ENCODE measurements around the gene ZNF91. TPM values are rescaled to one million over a fixed set of nuclear protein-coding genes. Genes with fewer than 3 reads are reported as not detected.
"Not testable (repeated sequence)": the region's sequence is repeated elsewhere in the genome, so short reads cannot be mapped to it uniquely, and the experiment has no call there.

The ZNF91 gene
- total and polyA plus RNA-seq, 4 donors = 2.9 to 25.9 (median 14.2) TPM

DNA sequence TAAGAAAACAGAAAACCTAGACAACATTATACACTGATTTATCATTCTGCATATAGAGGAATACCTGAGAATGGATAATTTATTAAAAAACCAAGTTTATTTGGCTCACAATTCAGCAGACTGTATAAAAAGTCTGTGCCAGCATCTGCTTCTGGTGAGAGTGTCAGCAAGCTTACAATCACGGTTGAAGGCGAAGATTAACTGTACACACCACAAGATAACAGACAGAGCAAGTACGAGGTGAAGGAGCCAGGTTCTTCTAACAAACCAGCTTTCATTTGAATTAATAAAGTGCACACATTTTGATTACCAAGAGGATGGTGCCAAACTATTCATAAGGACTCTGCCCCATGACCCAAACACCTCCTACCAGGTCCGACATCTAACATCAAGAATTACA lies 28.8 kb downstream of the ZNF91 start:
- no peak overlapping the region for H3K9ac ChIP-seq (ENCODE audit: low read depth in 1 of 2, low read length in 2 of 2)
- peaks cover 33 to 73% (median 37%) of the 10 kb centered on the region in 4 donors for H3K9me3 ChIP-seq (ENCODE audit: control insufficient read depth in 4 of 4, low read length in 3 of 4)
- 98% methylated on average over 4 of the region's 4 CpGs for WGBS

DNA sequence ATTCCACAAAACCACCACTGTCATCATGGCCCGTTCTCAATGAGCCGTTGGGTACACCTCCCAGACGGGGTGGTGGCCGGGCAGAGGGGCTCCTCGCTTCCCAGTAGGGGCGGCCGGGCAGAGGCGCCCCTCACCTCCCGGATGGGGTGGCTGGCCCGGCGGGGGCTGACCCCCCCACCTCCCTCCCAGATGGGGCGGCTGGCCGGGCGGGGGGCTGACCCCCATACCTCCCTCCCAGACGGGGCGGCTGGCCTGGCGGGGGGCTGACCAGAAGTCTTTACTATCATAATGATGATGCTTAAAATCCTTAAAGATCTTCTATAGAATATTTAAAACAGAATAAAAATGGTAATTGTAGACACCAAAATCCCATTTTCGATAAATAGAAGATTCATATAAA lies 29.2 kb downstream of the ZNF91 start:
- peaks cover 34 to 73% (median 39%) of the 10 kb centered on the region in 4 donors for H3K9me3 ChIP-seq (ENCODE audit: control insufficient read depth in 4 of 4, low read length in 3 of 4)
- H3K4me3 ChIP-seq (ENCODE audit: low read depth in 1 of 3, low read length in 3 of 3); DNase-seq (ENCODE audit: low spot score); H3K27me3 ChIP-seq (ENCODE audit: control insufficient read depth in 4 of 4, insufficient read depth in 4 of 4, low read length in 3 of 4); H3K9ac ChIP-seq (ENCODE audit: low read depth in 1 of 2, low read length in 2 of 2); H3K27ac ChIP-seq (ENCODE audit: low read depth in 1 of 2, low read length in 2 of 2); H3K4me1 ChIP-seq (ENCODE audit: control insufficient read depth in 4 of 4, insufficient read depth in 4 of 4, low read length in 3 of 4): not testable (repeated sequence)
- H3K36me3 ChIP-seq (ENCODE audit: control insufficient read depth in 4 of 4, insufficient read depth in 3 of 4, low read depth in 1 of 4, low read length in 3 of 4) = peaks cover 13 to 59% (median 54%) of the 10 kb centered on the region in 4 donors
- WGBS = 98% methylated on average over 18 of the region's 18 CpGs

More for the DNA sequence above, 28.8 kb downstream of the ZNF91 start:
- no peak for DNase-seq (ENCODE audit: low spot score)
- TF ChIP-seq NR2F2 (IDR thresholded peaks at IDR 0.05) (no peak), HNF4A (conservative IDR thresholded peaks at IDR 0.05) (no peak), YY1 (IDR thresholded peaks at IDR 0.05) (no peak)
- no peaks in the 10 kb centered on the region for H3K4me1 ChIP-seq (ENCODE audit: control insufficient read depth in 4 of 4, insufficient read depth in 4 of 4, low read length in 3 of 4)
- H3K36me3 ChIP-seq (ENCODE audit: control insufficient read depth in 4 of 4, insufficient read depth in 3 of 4, low read depth in 1 of 4, low read length in 3 of 4) = peaks cover 13 to 62% (median 59%) of the 10 kb centered on the region in 4 donors
- H3K27me3 ChIP-seq (ENCODE audit: control insufficient read depth in 4 of 4, insufficient read depth in 4 of 4, low read length in 3 of 4) = no peaks in the 10 kb centered on the region
- no peak overlapping the region for H3K27ac ChIP-seq (ENCODE audit: low read depth in 1 of 2, low read length in 2 of 2)
- peak overlapping the region in 2 of 3 donors; percentile 41 to 63 for H3K4me3 ChIP-seq (ENCODE audit: low read depth in 1 of 3, low read length in 3 of 3)

DNA sequence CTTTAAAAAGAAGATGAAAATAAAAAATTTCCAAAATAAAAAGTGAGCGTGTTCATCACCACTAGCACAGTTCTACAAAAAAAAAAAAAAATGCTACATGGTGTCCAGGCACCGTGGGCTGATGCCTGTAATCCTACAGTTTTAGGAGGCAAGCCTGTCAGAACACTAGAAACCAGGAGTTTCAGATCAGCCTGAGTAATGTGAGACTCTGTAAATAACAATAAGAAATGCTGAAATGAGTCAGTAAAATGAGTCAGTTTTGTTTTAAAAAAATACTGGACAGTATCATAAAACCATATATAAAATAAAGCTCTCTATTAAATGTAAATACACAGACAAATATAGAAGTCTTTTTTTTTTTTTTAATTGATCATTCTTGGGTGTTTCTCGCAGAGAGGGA lies 30.0 kb downstream of the ZNF91 start:
- Histone ChIP-seq H3K27ac (ENCODE audit: low read depth in 1 of 2, low read length in 2 of 2) (no peak overlapping the region), H3K27me3 (ENCODE audit: control insufficient read depth in 4 of 4, insufficient read depth in 4 of 4, low read length in 3 of 4) (no peaks in the 10 kb centered on the region), H3K9me3 (ENCODE audit: control insufficient read depth in 4 of 4, low read length in 3 of 4) (peaks cover 32 to 72% (median 40%) of the 10 kb centered on the region in 4 donors), H3K4me3 (ENCODE audit: low read depth in 1 of 3, low read length in 3 of 3) (no peak overlapping the region), H3K9ac (ENCODE audit: low read depth in 1 of 2, low read length in 2 of 2) (no peak overlapping the region), H3K4me1 (ENCODE audit: control insufficient read depth in 4 of 4, insufficient read depth in 4 of 4, low read length in 3 of 4) (no peaks in the 10 kb centered on the region), H3K36me3 (ENCODE audit: control insufficient read depth in 4 of 4, insufficient read depth in 3 of 4, low read depth in 1 of 4, low read length in 3 of 4) (peaks cover 9 to 51% (median 46%) of the 10 kb centered on the region in 4 donors)
- no peak for DNase-seq (ENCODE audit: low spot score)
- WGBS = 91% methylated on average over 3 of the region's 3 CpGs
- TF ChIP-seq, protein P1, sequence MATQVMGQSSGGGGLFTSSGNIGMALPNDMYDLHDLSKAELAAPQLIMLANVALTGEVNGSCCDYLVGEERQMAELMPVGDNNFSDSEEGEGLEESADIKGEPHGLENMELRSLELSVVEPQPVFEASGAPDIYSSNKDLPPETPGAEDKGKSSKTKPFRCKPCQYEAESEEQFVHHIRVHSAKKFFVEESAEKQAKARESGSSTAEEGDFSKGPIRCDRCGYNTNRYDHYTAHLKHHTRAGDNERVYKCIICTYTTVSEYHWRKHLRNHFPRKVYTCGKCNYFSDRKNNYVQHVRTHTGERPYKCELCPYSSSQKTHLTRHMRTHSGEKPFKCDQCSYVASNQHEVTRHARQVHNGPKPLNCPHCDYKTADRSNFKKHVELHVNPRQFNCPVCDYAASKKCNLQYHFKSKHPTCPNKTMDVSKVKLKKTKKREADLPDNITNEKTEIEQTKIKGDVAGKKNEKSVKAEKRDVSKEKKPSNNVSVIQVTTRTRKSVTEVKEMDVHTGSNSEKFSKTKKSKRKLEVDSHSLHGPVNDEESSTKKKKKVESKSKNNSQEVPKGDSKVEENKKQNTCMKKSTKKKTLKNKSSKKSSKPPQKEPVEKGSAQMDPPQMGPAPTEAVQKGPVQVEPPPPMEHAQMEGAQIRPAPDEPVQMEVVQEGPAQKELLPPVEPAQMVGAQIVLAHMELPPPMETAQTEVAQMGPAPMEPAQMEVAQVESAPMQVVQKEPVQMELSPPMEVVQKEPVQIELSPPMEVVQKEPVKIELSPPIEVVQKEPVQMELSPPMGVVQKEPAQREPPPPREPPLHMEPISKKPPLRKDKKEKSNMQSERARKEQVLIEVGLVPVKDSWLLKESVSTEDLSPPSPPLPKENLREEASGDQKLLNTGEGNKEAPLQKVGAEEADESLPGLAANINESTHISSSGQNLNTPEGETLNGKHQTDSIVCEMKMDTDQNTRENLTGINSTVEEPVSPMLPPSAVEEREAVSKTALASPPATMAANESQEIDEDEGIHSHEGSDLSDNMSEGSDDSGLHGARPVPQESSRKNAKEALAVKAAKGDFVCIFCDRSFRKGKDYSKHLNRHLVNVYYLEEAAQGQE (IDR thresholded peaks at IDR 0.05) = no peak
- TF ChIP-seq TAF1 (conservative IDR thresholded peaks at IDR 0.05) (no peak), YY1 (IDR thresholded peaks at IDR 0.05) (no peak), NR2F2 (IDR thresholded peaks at IDR 0.05) (no peak), JUND (IDR thresholded peaks at IDR 0.05) (no peak), SP1 (IDR thresholded peaks at IDR 0.05) (no peak), RXRA (IDR thresholded peaks at IDR 0.05) (no peak), HNF4G (IDR thresholded peaks at IDR 0.05) (no peak), FOXA1 (IDR thresholded peaks at IDR 0.05) (no peak), EGR1 (IDR thresholded peaks at IDR 0.05; ENCODE audit: low read depth in 2 of 2) (no peak), GABPA (IDR thresholded peaks at IDR 0.05 in 1 of 2, conservative IDR thresholded peaks at IDR 0.05 in 1 of 2) (no peak), RAD21 (IDR thresholded peaks at IDR 0.05) (no peak)
- TF ChIP-seq, protein P2, sequence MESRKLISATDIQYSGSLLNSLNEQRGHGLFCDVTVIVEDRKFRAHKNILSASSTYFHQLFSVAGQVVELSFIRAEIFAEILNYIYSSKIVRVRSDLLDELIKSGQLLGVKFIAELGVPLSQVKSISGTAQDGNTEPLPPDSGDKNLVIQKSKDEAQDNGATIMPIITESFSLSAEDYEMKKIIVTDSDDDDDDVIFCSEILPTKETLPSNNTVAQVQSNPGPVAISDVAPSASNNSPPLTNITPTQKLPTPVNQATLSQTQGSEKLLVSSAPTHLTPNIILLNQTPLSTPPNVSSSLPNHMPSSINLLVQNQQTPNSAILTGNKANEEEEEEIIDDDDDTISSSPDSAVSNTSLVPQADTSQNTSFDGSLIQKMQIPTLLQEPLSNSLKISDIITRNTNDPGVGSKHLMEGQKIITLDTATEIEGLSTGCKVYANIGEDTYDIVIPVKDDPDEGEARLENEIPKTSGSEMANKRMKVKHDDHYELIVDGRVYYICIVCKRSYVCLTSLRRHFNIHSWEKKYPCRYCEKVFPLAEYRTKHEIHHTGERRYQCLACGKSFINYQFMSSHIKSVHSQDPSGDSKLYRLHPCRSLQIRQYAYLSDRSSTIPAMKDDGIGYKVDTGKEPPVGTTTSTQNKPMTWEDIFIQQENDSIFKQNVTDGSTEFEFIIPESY (IDR thresholded peaks at IDR 0.05) = no peak
- TF ChIP-seq, protein P3, sequence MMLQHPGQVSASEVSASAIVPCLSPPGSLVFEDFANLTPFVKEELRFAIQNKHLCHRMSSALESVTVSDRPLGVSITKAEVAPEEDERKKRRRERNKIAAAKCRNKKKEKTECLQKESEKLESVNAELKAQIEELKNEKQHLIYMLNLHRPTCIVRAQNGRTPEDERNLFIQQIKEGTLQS (IDR thresholded peaks at IDR 0.05) = no peak
- TF ChIP-seq, protein P4, sequence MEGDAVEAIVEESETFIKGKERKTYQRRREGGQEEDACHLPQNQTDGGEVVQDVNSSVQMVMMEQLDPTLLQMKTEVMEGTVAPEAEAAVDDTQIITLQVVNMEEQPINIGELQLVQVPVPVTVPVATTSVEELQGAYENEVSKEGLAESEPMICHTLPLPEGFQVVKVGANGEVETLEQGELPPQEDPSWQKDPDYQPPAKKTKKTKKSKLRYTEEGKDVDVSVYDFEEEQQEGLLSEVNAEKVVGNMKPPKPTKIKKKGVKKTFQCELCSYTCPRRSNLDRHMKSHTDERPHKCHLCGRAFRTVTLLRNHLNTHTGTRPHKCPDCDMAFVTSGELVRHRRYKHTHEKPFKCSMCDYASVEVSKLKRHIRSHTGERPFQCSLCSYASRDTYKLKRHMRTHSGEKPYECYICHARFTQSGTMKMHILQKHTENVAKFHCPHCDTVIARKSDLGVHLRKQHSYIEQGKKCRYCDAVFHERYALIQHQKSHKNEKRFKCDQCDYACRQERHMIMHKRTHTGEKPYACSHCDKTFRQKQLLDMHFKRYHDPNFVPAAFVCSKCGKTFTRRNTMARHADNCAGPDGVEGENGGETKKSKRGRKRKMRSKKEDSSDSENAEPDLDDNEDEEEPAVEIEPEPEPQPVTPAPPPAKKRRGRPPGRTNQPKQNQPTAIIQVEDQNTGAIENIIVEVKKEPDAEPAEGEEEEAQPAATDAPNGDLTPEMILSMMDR (IDR thresholded peaks at IDR 0.05; ENCODE audit: low read depth, low read length, missing input control) = no peak
- TF ChIP-seq, protein P5, sequence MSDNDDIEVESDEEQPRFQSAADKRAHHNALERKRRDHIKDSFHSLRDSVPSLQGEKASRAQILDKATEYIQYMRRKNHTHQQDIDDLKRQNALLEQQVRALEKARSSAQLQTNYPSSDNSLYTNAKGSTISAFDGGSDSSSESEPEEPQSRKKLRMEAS (IDR thresholded peaks at IDR 0.05) = no peak

DNA sequence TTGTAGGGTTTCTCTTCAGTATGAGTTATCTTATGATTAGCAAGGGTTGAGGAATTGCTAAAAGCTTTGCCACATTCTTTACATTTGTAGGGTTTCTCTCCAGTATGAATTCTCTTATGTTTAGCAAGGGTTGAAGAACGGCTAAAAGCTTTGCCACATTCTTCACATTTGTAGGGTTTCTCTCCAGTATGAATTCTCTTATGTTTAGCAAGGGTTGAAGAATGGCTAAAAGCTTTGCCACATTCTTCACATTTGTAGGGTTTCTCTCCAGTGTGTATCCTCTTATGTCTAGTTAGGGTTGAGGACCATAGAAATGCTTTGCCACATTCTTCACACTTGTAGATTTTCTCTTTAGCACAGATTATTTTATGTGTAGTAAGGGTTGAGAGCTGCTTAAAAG lies 33.4 kb downstream of the ZNF91 start:
- H3K4me1 ChIP-seq (ENCODE audit: control insufficient read depth in 4 of 4, insufficient read depth in 4 of 4, low read length in 3 of 4); H3K27me3 ChIP-seq (ENCODE audit: control insufficient read depth in 4 of 4, insufficient read depth in 4 of 4, low read length in 3 of 4); DNase-seq (ENCODE audit: low spot score); H3K9ac ChIP-seq (ENCODE audit: low read depth in 1 of 2, low read length in 2 of 2); H3K27ac ChIP-seq (ENCODE audit: low read depth in 1 of 2, low read length in 2 of 2): not testable (repeated sequence)
- Histone ChIP-seq H3K9me3 (ENCODE audit: control insufficient read depth in 4 of 4, low read length in 3 of 4) (peaks cover 25 to 86% (median 47%) of the 10 kb centered on the region in 4 donors), H3K36me3 (ENCODE audit: control insufficient read depth in 4 of 4, insufficient read depth in 3 of 4, low read depth in 1 of 4, low read length in 3 of 4) (peaks cover 4 to 42% (median 34%) of the 10 kb centered on the region in 4 donors), H3K4me3 (ENCODE audit: low read depth in 1 of 3, low read length in 3 of 3) (peak overlapping the region in 1 of 3 donors; percentile 55)
- 98% methylated on average over 1 of the region's 1 CpG for WGBS
